ENCODE results near the gene EGFL6.

EGFL6 gene

GRCh38 chrX:13552892-13553291 is 16.5 kb upstream of the EGFL6 start:
- no peak overlapping the region for H3K4me3 ChIP-seq (ENCODE audit: control insufficient read depth, low read depth, low read length)
- DNase-seq (ENCODE audit: low read depth), result no peak
- no peak for TF ChIP-seq CTCF (IDR thresholded peaks at IDR 0.05; ENCODE audit: control insufficient read depth, insufficient read depth, low read depth, low read length, missing control alignments)

GRCh38 chrX:13565511-13565910 is 3.9 kb upstream of the EGFL6 start:
- no peak for DNase-seq (ENCODE audit: low read depth)

GRCh38 chrX:13570261-13570605 is 832 bp downstream of the EGFL6 start:
- TF ChIP-seq CTCF (IDR thresholded peaks at IDR 0.05; ENCODE audit: control insufficient read depth, insufficient read depth, low read depth, low read length, missing control alignments), result no peak
- H3K4me3 ChIP-seq (ENCODE audit: control insufficient read depth, low read depth, low read length), result no peak overlapping the region
- DNase-seq (ENCODE audit: low read depth), result no peak

More at GRCh38 chrX:13565511-13565910, 3.9 kb upstream of the EGFL6 start:
- no peak for TF ChIP-seq CTCF (IDR thresholded peaks at IDR 0.05; ENCODE audit: control insufficient read depth, insufficient read depth, low read depth, low read length, missing control alignments)
- no peak overlapping the region for H3K4me3 ChIP-seq (ENCODE audit: control insufficient read depth, low read depth, low read length)

GRCh38 chrX:13571136-13571535 is 1.7 kb downstream of the EGFL6 start:
- no peak overlapping the region for H3K4me3 ChIP-seq (ENCODE audit: control insufficient read depth, low read depth, low read length)
- DNase-seq (ENCODE audit: low read depth), result no peak
- no peak for TF ChIP-seq CTCF (IDR thresholded peaks at IDR 0.05; ENCODE audit: control insufficient read depth, insufficient read depth, low read depth, low read length, missing control alignments)

- no peak for TF ChIP-seq CTCF (IDR thresholded peaks at IDR 0.05; ENCODE audit: control insufficient read depth, insufficient read depth, low read depth, low read length, missing control alignments)
- no peak for DNase-seq (ENCODE audit: low read depth)
- H3K4me3 ChIP-seq (ENCODE audit: control insufficient read depth, low read depth, low read length), result no peak overlapping the region
Measured at GRCh38 chrX:13574600-13574999, 5.2 kb downstream of the EGFL6 start.

GRCh38 chrX:13579661-13580060 is 10.3 kb downstream of the EGFL6 start:
- no peak for TF ChIP-seq CTCF (IDR thresholded peaks at IDR 0.05; ENCODE audit: control insufficient read depth, insufficient read depth, low read depth, low read length, missing control alignments)
- DNase-seq (ENCODE audit: low read depth), result no peak
- H3K4me3 ChIP-seq (ENCODE audit: control insufficient read depth, low read depth, low read length), result no peak overlapping the region

- no peak overlapping the region for H3K4me3 ChIP-seq (ENCODE audit: control insufficient read depth, low read depth, low read length)
- no peak for TF ChIP-seq CTCF (IDR thresholded peaks at IDR 0.05; ENCODE audit: control insufficient read depth, insufficient read depth, low read depth, low read length, missing control alignments)
- DNase-seq (ENCODE audit: low read depth), result no peak
Measured at GRCh38 chrX:13581554-13581953, 12.2 kb downstream of the EGFL6 start.

All from AG09309 (cell line).